ENCODE measurements around the gene PLCB4. TPM values are rescaled to one million over a fixed set of nuclear protein-coding genes. Genes with fewer than 3 reads are reported as not detected.

PLCB4 gene
- total and polyA plus RNA-seq, 2 experiments from 2014 or later, result 6.5 to 16.1 TPM

DNA sequence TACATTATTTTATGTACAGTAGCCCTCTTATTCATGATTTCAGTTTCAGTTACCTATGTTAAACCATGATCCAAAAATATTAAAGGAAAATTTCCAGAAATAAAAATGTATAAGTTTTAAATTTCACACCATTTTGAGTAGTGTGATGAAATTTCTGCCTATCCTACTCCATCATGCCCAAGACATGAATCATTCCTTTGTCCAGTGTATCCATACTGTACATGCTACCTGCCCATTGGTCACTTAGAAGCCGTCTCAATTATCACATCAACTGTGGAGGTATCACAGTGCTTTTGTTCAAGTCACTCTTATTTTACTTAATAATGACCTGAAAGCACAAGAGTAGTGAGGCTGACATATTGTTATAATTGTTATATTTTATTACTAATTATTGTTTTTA, 32.3 kb upstream of the PLCB4 start:
- H3K27ac Mint-ChIP-seq, result no peak overlapping the region
- Histone ChIP-seq H3K36me3 (ENCODE audit: insufficient read depth) (no peaks in the 10 kb centered on the region), H2AFZ (no peak overlapping the region), H3K4me2 (no peak overlapping the region), H4K20me1 (replicated peaks; ENCODE audit: insufficient read depth) (no peaks in the 10 kb centered on the region), H3K4me3 (no peak overlapping the region), H3K9me2 (ENCODE audit: insufficient read depth) (peaks cover 22% of the 10 kb centered on the region), H3F3A (replicated peaks; ENCODE audit: low read depth) (no peaks in the 10 kb centered on the region), H3K27ac (ENCODE audit: low read depth) (no peak overlapping the region), H3K79me2 (replicated peaks; ENCODE audit: insufficient read depth) (no peaks in the 10 kb centered on the region), H3K27me3 (ENCODE audit: insufficient read depth) (no peaks in the 10 kb centered on the region), H3K4me1 (ENCODE audit: insufficient read depth) (no peaks in the 10 kb centered on the region)
- no peaks in the 10 kb centered on the region for H3K9me3 Mint-ChIP-seq
- ATAC-seq, result no peak
- peaks cover 3% of the 10 kb centered on the region for H3K27me3 Mint-ChIP-seq (ENCODE audit: insufficient read depth, low read depth, poor library complexity)
- TF ChIP-seq NANOG (IDR thresholded peaks at IDR 0.05; ENCODE audit: borderline replicate concordance) (no peak), JUNB (IDR thresholded peaks at IDR 0.05; ENCODE audit: unreplicated experiment) (no peak)
- TF ChIP-seq, protein P1, sequence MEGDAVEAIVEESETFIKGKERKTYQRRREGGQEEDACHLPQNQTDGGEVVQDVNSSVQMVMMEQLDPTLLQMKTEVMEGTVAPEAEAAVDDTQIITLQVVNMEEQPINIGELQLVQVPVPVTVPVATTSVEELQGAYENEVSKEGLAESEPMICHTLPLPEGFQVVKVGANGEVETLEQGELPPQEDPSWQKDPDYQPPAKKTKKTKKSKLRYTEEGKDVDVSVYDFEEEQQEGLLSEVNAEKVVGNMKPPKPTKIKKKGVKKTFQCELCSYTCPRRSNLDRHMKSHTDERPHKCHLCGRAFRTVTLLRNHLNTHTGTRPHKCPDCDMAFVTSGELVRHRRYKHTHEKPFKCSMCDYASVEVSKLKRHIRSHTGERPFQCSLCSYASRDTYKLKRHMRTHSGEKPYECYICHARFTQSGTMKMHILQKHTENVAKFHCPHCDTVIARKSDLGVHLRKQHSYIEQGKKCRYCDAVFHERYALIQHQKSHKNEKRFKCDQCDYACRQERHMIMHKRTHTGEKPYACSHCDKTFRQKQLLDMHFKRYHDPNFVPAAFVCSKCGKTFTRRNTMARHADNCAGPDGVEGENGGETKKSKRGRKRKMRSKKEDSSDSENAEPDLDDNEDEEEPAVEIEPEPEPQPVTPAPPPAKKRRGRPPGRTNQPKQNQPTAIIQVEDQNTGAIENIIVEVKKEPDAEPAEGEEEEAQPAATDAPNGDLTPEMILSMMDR (conservative IDR thresholded peaks at IDR 0.05; ENCODE audit: low read depth in 2 of 2), result no peak
- TF ChIP-seq, protein P2, sequence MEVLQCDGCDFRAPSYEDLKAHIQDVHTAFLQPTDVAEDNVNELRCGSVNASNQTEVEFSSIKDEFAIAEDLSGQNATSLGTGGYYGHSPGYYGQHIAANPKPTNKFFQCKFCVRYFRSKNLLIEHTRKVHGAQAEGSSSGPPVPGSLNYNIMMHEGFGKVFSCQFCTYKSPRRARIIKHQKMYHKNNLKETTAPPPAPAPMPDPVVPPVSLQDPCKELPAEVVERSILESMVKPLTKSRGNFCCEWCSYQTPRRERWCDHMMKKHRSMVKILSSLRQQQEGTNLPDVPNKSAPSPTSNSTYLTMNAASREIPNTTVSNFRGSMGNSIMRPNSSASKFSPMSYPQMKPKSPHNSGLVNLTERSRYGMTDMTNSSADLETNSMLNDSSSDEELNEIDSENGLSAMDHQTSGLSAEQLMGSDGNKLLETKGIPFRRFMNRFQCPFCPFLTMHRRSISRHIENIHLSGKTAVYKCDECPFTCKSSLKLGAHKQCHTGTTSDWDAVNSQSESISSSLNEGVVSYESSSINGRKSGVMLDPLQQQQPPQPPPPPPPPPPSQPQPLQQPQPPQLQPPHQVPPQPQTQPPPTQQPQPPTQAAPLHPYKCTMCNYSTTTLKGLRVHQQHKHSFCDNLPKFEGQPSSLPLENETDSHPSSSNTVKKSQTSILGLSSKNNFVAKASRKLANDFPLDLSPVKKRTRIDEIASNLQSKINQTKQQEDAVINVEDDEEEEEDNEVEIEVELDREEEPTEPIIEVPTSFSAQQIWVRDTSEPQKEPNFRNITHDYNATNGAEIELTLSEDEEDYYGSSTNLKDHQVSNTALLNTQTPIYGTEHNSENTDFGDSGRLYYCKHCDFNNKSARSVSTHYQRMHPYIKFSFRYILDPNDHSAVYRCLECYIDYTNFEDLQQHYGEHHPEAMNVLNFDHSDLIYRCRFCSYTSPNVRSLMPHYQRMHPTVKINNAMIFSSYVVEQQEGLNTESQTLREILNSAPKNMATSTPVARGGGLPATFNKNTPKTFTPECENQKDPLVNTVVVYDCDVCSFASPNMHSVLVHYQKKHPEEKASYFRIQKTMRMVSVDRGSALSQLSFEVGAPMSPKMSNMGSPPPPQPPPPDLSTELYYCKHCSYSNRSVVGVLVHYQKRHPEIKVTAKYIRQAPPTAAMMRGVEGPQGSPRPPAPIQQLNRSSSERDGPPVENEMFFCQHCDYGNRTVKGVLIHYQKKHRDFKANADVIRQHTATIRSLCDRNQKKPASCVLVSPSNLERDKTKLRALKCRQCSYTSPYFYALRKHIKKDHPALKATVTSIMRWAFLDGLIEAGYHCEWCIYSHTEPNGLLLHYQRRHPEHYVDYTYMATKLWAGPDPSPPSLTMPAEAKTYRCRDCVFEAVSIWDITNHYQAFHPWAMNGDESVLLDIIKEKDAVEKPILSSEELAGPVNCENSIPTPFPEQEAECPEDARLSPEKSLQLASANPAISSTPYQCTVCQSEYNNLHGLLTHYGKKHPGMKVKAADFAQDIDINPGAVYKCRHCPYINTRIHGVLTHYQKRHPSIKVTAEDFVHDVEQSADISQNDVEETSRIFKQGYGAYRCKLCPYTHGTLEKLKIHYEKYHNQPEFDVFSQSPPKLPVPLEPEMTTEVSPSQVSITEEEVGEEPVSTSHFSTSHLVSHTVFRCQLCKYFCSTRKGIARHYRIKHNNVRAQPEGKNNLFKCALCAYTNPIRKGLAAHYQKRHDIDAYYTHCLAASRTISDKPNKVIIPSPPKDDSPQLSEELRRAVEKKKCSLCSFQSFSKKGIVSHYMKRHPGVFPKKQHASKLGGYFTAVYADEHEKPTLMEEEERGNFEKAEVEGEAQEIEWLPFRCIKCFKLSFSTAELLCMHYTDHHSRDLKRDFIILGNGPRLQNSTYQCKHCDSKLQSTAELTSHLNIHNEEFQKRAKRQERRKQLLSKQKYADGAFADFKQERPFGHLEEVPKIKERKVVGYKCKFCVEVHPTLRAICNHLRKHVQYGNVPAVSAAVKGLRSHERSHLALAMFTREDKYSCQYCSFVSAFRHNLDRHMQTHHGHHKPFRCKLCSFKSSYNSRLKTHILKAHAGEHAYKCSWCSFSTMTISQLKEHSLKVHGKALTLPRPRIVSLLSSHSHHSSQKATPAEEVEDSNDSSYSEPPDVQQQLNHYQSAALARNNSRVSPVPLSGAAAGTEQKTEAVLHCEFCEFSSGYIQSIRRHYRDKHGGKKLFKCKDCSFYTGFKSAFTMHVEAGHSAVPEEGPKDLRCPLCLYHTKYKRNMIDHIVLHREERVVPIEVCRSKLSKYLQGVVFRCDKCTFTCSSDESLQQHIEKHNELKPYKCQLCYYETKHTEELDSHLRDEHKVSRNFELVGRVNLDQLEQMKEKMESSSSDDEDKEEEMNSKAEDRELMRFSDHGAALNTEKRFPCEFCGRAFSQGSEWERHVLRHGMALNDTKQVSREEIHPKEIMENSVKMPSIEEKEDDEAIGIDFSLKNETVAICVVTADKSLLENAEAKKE (CRISPR knock-in tag; IDR thresholded peaks at IDR 0.05), result no peak
- H3K36me3 Mint-ChIP-seq (ENCODE audit: low read depth), result no peaks in the 10 kb centered on the region
- no peaks in the 10 kb centered on the region for H3K4me1 Mint-ChIP-seq
- no peak for DNase-seq (ENCODE audit: low spot score)
- H3K4me3 Mint-ChIP-seq, result no peak overlapping the region

Data from GM23338 (cell line).